Small intestine (tissue), 7 donors: Measurements from ENCODE around the gene YRDC. TPM values are rescaled to one million over a fixed set of nuclear protein-coding genes. Genes with fewer than 3 reads are reported as not detected.

Source experiments
- DNase-seq, 2 donors: peaks; one replicate each; pipeline versions ENCODE4 v3.0.0 to v3.0.0-alpha.2; 2013
- FAIRE-seq: peaks from 2 replicates; lab custom pipeline; 2012; peaks lifted over from hg19 to GRCh38; lab: Jason Lieb, UNC
- H3K27ac ChIP-seq, 3 donors: one replicate each; pipeline ENCODE4 v1.5.1; 2013; ENCODE audit warnings: low read length in 2 of 3, mild to moderate bottlenecking in 2 of 3, control low read depth in 1 of 3, inconsistent platforms in 1 of 3, low read depth in 1 of 3, moderate library complexity in 1 of 3
- H3K27me3 ChIP-seq, 3 donors: one replicate each; pipeline ENCODE4 v1.6.1; 2013; ENCODE audit warnings: low read length in 3 of 3, inconsistent platforms in 1 of 3; ENCODE audit not compliant: control insufficient read depth in 3 of 3, insufficient read depth in 3 of 3
- H3K36me3 ChIP-seq, 3 donors: one replicate each; pipeline ENCODE4 v1.6.1; 2013; ENCODE audit warnings: low read length in 3 of 3, inconsistent platforms in 1 of 3, low read depth in 1 of 3, mild to moderate bottlenecking in 1 of 3, moderate library complexity in 1 of 3; ENCODE audit not compliant: control insufficient read depth in 3 of 3, insufficient read depth in 2 of 3
- H3K4me1 ChIP-seq, 3 donors: one replicate each; pipeline ENCODE4 v1.6.1; 2013; ENCODE audit warnings: low read length in 2 of 3, inconsistent platforms in 1 of 3, low read depth in 1 of 3, mild to moderate bottlenecking in 1 of 3, moderate library complexity in 1 of 3; ENCODE audit not compliant: control insufficient read depth in 3 of 3, insufficient read depth in 2 of 3
- H3K4me3 ChIP-seq, 3 donors: one replicate each; pipeline ENCODE4 v1.5.1; 2013; ENCODE audit warnings: low read length in 3 of 3, control low read depth in 1 of 3, inconsistent platforms in 1 of 3, low read depth in 1 of 3, mild to moderate bottlenecking in 1 of 3, moderate library complexity in 1 of 3
- H3K9me3 ChIP-seq, 2 donors: one replicate each; pipeline ENCODE4 v1.6.1; 2013; ENCODE audit warnings: low read depth in 1 of 2, low read length in 1 of 2; ENCODE audit not compliant: control insufficient read depth in 2 of 2, insufficient read depth in 1 of 2
- WGBS, 3 donors: extraction: QIAGEN DNeasy Blood & Tissue Kit; methylation state at CpG; one replicate each; pipeline ENCODE4 v1.1.7; 2013; 5-methylcytosine and 5-hydroxymethylcytosine counted together
- polyA plus RNA-seq, 4 donors: library from polyadenylated mRNA; stranded (reverse) in 3 of 4; unstranded in 1 of 4; fragments of 200-250 nt in 3 of 4; fragments of 120-200 nt in 1 of 4; gene quantifications; one replicate each; pipeline versions ENCODE4 v1.2.1 to v1.2.3, GENCODE V29; 2013
- donor health status: healthy with polysubstance abuse.
- donor health status: control.
- donor health status: control.
- donor health status: Bipolar disorder and iron deficiency.
- donor health status: healthy.

The YRDC gene
- polyA plus RNA-seq, 4 donors, result 14.0 to 15.7 (median 14.4) TPM

DNA sequence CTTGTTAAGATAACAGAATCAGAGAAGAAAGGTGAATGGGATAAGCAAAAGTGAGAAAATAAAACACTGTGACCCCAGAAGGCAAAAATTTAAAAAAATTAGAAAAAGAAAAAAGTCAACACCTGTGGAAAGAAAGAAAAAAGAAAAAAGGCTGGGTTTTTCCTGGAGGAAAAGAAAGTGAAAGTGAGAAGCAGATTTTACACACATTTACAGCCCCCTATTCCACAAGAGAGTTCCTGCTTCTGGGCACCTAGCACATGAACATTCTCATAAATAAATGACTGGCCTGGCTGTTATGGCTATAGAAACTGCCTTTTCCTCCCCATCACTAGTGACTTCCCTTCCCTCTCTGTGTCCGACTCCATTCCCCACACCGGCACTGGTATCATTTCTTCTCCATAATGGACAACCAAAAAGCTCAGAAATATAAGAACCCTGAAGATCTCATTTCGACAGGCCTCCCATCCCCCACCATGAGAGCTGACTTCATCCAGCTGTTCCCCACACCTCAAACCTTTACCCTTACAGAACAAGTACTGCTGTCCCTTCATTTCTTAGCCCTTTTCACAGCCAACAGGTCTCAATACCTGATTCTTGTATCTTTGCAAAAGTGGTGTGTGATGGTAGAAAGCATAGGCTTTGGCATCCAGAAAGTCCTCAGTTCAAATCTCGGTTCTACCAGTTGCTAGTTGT is 38.8 kb upstream of the YRDC start:
- Histone ChIP-seq H3K36me3 (peaks cover 0 to 14% (median 4%) of the 10 kb centered on the region in 3 donors), H3K4me1 (peaks cover 0 to 11% (median 0%) of the 10 kb centered on the region in 3 donors)
- 34 to 49% (median 35%) methylated on average over 4 of the region's 4 CpGs for WGBS, 3 donors

DNA sequence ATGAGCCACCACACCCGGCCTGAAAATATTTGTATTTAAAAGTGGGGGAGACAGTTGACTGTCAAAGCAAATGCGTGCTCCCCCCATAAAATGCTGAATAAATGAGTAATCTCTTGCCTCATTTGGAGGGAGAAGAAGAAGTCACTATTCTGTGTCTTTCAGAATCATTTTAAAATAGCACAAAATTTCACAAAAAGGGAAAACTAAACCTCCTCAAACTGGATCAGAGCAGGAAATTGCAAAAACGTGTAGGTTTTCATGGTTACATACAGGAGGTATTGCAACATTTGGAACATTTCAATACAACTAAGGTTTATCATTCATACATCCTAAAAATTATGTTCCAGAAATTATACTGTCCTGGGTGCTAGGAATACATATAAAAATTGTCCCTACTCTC is 37.8 kb upstream of the YRDC start:
- 68 to 73% (median 69%) methylated on average over 3 of the region's 3 CpGs for WGBS, 3 donors
- peaks cover 0 to 22% (median 7%) of the 10 kb centered on the region in 3 donors for H3K36me3 ChIP-seq
- no peaks in the 10 kb centered on the region for H3K27me3 ChIP-seq
- H3K4me1 ChIP-seq, result peaks cover 0 to 11% (median 0%) of the 10 kb centered on the region in 3 donors
- no peak overlapping the region for H3K4me3 ChIP-seq
- H3K9me3 ChIP-seq, result no peaks in the 10 kb centered on the region
- DNase-seq (no peak), FAIRE-seq (no peak)
- H3K27ac ChIP-seq, result no peak overlapping the region

More for the DNA sequence above, 38.8 kb upstream of the YRDC start:
- Histone ChIP-seq H3K27me3 (no peaks in the 10 kb centered on the region), H3K27ac (peak overlapping the region in 1 of 3 donors; percentile 47), H3K4me3 (peak overlapping the region in 1 of 3 donors; percentile 5), H3K9me3 (no peaks in the 10 kb centered on the region)
- FAIRE-seq (no peak), DNase-seq (peak; percentile 36 to 38)

DNA sequence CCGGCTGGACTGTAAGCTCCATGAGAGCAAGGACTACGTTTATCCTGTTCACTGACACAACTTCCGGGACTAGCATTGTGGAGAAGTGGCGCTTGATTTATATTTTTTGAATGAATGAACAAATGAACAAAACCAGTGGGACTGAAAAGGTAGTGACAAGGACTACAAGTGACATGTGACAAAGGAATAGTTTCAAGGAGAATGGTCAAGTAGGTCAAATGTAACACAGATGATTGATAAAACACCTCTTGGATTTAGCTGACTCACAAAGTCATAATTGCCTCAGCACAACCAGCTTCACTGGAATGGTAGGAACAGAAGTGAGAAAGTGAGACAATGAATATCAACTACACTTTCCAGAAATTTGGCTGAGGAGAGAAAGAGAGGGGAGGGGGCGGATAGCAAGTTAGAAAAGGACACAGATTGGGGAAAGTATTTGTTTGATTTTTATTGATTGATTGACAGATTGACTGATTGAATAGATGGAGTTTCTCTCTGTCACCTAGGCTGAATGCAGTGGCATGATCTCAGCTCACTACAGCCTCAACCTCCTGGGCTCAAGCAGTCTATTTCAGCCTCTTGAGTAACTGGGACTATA is 37.1 kb upstream of the YRDC start:
- H3K27me3 ChIP-seq, result no peaks in the 10 kb centered on the region
- FAIRE-seq, result no peak
- 89 to 90% (median 90%) methylated on average over 5 of the region's 5 CpGs for WGBS, 3 donors

DNA sequence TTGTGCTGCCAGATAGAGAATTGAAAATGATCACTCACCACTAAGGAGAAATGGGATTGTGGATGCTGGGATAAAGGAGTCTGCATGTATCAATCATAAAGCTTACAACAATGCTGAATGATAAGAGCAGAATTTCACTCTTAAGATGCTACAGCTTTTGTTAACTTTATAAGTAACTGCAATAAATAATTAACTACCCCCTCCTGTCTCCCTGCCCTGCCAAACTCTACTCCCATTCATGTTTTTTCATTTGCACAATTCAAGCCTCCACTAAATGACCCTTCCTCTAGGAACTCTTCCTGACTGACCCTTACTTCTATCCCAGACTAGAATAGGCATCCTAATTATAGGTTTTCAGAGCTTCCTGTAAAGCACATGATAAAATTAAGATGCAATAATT is 36.5 kb upstream of the YRDC start:
- no peak for DNase-seq
- Histone ChIP-seq H3K27me3 (no peaks in the 10 kb centered on the region), H3K36me3 (peaks cover 3 to 23% (median 11%) of the 10 kb centered on the region in 3 donors), H3K4me1 (peaks cover 0 to 11% (median 0%) of the 10 kb centered on the region in 3 donors), H3K27ac (no peak overlapping the region), H3K4me3 (no peak overlapping the region), H3K9me3 (no peaks in the 10 kb centered on the region)
- no peak for FAIRE-seq

More for the DNA sequence above, 37.1 kb upstream of the YRDC start:
- H3K4me3 ChIP-seq, result no peak overlapping the region
- peaks cover 0 to 23% (median 9%) of the 10 kb centered on the region in 3 donors for H3K36me3 ChIP-seq
- H3K9me3 ChIP-seq, result no peaks in the 10 kb centered on the region
- no peak for DNase-seq
- H3K4me1 ChIP-seq, result peaks cover 0 to 11% (median 0%) of the 10 kb centered on the region in 3 donors
- no peak overlapping the region for H3K27ac ChIP-seq

GRCh38 chr1:37841652-37842051 is 33.6 kb upstream of the YRDC start:
- H3K4me3 ChIP-seq, result no peak overlapping the region
- H3K4me1 ChIP-seq, result peaks cover 0 to 6% (median 0%) of the 10 kb centered on the region in 3 donors
- no peaks in the 10 kb centered on the region for H3K9me3 ChIP-seq
- peaks cover 8 to 25% (median 17%) of the 10 kb centered on the region in 3 donors for H3K36me3 ChIP-seq
- DNase-seq (no peak), FAIRE-seq (no peak)
- no peaks in the 10 kb centered on the region for H3K27me3 ChIP-seq
- no peak overlapping the region for H3K27ac ChIP-seq
- 88 to 92% (median 91%) methylated on average over 3 of the region's 3 CpGs for WGBS, 3 donors

DNA sequence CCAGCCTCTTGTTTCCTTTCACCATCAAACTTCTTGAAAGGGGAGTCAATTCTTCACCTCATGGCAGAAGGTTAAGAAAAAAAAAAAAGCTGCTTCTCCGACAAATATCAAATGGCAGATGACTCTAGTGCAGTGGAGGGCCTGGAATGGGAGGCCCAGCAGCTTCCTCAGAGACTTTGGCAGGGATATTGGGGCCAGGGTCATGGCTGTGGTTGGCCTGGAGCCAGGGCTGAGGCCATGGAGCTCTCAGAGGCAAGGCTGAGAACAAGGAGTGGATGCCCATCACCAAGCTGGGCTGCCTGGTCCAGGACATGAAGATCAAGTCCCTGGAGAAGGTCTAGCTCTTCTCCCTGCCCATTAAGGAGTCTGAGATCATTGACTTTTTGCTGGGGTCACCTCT is 32.7 kb upstream of the YRDC start:
- Histone ChIP-seq H3K4me1 (peaks cover 0 to 2% (median 0%) of the 10 kb centered on the region in 3 donors), H3K27ac (no peak overlapping the region), H3K4me3 (no peak overlapping the region), H3K36me3 (peaks cover 8 to 25% (median 17%) of the 10 kb centered on the region in 3 donors), H3K9me3 (no peaks in the 10 kb centered on the region), H3K27me3 (no peaks in the 10 kb centered on the region)
- no peak for FAIRE-seq
- WGBS, 3 donors, result 87 to 93% (median 92%) methylated on average over 1 of the region's 1 CpG
- no peak for DNase-seq

DNA sequence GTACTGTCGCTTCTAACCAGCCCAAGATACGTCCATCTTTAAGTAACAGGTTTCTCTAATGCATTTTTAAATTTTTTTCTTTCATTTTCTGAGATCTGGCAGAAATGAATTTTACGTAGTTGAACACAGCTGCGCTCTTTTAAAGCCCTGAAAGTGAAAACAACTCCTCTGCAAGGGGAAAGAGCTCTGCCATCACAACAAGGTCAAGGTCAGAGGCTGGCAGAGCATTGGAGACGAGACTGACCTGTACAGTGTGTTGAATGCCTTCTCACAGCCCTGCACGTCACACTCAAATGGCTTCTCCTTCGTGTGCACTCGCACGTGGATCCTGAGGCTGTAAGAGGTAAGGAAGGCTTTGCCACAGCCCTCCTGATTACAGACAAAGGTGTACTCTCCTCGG is 31.7 kb upstream of the YRDC start:
- peaks cover 8 to 23% (median 19%) of the 10 kb centered on the region in 3 donors for H3K36me3 ChIP-seq
- H3K27me3 ChIP-seq, result no peaks in the 10 kb centered on the region
- WGBS, 3 donors, result 94 to 95% (median 94%) methylated on average over 10 of the region's 10 CpGs
- H3K27ac ChIP-seq, result no peak overlapping the region
- DNase-seq (no peak), FAIRE-seq (no peak)
- H3K4me3 ChIP-seq, result no peak overlapping the region
- H3K4me1 ChIP-seq, result peaks cover 0 to 2% (median 0%) of the 10 kb centered on the region in 3 donors
- no peaks in the 10 kb centered on the region for H3K9me3 ChIP-seq

DNA sequence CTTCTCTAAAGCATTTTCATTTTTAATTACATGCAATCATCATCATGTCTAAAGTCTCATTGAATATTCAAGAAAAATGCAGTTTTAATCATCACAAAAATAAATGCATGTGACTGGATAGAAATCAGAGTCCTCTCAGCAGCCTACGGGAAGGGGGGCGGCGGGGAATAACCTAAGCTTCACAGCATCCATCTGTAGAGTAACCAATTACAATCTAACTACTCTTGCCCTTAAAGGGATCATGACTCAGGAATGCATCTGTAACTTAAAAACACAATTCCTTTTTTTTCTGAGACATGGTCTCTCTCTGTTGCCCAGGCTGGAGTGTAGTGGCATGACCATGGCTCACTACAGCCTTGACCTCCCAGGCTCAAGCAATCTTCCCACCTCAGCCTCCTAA is 28.8 kb upstream of the YRDC start:
- no peaks in the 10 kb centered on the region for H3K9me3 ChIP-seq
- H3K27ac ChIP-seq, result no peak overlapping the region
- no peak overlapping the region for H3K4me3 ChIP-seq
- DNase-seq (no peak), FAIRE-seq (no peak)
- peaks cover 17 to 31% (median 18%) of the 10 kb centered on the region in 3 donors for H3K36me3 ChIP-seq
- WGBS, 3 donors, result 67 to 94% (median 82%) methylated on average over 3 of the region's 3 CpGs
- no peaks in the 10 kb centered on the region for H3K4me1 ChIP-seq
- H3K27me3 ChIP-seq, result no peaks in the 10 kb centered on the region
